ENCODE data around the gene CD163. TPM values are rescaled to one million over a fixed set of nuclear protein-coding genes. Genes with fewer than 3 reads are reported as not detected.
"Not testable (repeated sequence)": the region's sequence is repeated elsewhere in the genome, so short reads cannot be mapped to it uniquely, and the experiment has no call there.

Gene CD163
- total RNA-seq, 2 donors from 2014 or later: not detected

DNA sequence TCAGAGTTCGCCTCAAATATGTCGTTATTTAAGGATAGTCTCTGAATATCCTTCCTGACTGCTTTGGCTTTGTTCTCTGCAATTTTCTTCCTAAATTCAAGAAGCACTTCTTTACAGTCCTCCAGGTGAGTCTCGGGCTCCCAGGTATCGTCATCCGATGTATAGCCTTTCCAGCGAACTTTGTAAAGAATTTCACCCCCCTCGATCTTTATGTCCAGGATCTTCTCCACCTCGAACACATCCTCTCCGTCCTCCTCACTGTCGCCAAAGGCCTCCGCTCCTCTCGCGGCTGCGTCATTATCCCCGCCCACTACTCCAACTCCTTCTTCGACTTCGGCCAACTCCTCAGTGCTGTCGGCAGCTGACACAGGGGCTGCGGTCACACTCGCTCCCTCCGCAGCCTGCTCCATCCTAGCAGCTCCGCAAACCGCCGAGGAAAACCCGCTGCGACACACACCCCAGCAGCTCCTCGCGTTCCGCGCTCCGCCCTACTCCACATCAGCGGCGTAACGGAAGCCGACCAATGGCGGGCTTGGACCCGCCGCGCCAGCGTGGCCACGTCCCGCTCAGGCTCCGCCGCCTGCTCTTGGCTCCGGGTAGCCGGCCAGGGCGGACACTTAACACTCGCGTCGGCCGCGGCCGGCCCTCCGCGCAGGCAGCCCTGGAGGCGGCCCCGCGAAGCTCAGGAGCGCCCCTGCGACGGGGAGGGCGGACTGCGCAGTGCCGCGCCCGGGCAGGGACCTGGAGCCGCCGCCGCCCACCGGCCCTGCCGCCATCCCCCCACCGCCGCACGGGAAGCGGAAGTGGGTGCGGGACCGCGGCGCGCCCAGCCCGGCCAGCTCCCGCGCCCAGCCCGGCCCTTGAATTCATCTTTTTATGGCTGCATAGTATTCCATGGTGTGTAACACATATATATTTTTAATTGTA, 63.7 kb downstream of the CD163 start:
- Mint-ChIP-seq H3K27me3 (peaks cover 22 to 30% of the 10 kb centered on the region in 2 donors), H3K9me3 (no peaks in the 10 kb centered on the region), H3K4me1 (ENCODE audit: low read depth in 2 of 2) (peaks cover 4 to 5% of the 10 kb centered on the region in 2 donors), H3K36me3 (no peaks in the 10 kb centered on the region), H3K27ac (no peak overlapping the region), H3K4me3 (peak overlapping the region; percentile 69)
- DNase-seq (ENCODE audit: low spot score) (peak; percentile 63), ATAC-seq (peak; percentile 84 to 94)

DNA sequence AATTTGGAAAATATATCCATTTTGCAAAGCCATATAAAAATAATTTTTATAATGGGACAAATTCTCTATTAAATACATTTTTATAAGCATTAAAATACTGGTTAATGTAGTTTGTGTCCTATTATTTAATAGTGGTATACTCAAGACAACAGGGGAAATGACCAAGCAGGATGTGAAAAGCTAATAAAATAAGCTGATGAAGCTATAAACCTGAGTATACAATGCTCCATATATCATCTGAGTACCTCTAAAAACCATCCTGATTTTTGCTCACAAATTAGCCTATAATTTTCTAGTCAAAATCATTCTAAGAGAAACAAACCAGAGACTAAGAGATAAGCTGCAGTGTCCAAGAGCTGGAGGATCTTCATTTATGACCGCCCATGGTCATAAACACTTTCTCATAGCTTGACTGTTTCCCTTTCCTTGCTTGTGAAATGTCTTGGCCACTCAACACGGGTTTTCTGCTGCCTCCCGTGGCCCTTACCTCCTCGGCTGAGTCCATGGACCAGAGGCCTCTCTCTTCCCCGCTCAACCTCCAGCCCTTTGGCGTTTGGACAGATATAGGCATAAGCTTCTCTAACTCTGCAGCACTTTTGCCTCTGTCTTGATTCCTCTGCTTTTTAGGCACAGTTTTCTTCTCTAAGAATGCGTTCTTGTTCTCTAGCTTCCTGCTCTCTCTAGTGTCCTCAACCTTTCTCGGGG, 65.1 kb downstream of the CD163 start:
- DNase-seq (ENCODE audit: low spot score); H3K4me1 Mint-ChIP-seq (ENCODE audit: low read depth in 2 of 2); H3K4me3 Mint-ChIP-seq; H3K27ac Mint-ChIP-seq; H3K36me3 Mint-ChIP-seq; ATAC-seq; H3K9me3 Mint-ChIP-seq: not testable (repeated sequence)
- H3K27me3 Mint-ChIP-seq: peaks cover 22 to 30% of the 10 kb centered on the region in 2 donors

DNA sequence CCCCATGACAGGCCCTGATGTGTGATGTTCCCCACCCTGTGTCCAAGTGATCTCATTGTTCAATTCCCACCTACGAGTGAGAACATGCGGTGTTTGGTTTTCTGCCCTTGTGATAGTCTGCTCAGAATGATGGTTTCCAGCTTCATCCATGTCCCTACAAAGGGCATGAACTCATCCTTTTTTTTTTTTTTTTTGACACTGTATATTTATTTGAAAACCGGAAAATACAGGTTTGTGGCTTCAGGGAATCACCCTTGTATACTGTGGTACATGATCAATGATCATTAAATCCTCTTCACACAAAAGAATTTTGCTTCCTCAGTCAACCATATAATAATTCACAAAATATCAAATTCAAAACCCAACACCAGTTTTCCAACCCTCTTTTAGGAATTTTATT, 66.1 kb downstream of the CD163 start:
- H3K27ac Mint-ChIP-seq; H3K4me1 Mint-ChIP-seq (ENCODE audit: low read depth in 2 of 2); DNase-seq (ENCODE audit: low spot score); ATAC-seq; H3K4me3 Mint-ChIP-seq; H3K9me3 Mint-ChIP-seq; H3K36me3 Mint-ChIP-seq: not testable (repeated sequence)
- H3K27me3 Mint-ChIP-seq: peaks cover 22 to 30% of the 10 kb centered on the region in 2 donors

DNA sequence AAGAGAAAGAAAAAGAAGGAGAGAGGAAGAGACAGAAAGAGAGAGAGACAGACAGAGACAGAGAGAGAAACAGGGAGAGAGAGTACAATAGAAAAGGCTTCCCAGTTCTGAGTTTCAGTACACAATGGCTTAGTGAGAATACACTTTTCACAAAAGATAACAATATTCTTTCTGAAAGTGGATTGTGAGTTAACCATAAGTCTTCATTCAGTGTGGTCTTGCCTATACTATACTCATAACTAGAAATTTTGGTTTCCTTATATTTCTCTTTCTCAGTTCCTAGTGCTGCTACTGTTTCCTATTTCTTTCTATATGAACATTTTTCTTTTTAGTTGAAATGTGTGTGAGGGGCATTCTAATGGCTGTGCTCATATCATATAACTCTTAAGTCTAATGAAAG, 68.9 kb downstream of the CD163 start:
- H3K9me3 Mint-ChIP-seq: no peaks in the 10 kb centered on the region
- ATAC-seq (peak in 1 of 2 donors; percentile 36), DNase-seq (ENCODE audit: low spot score) (no peak)
- H3K4me1 Mint-ChIP-seq (ENCODE audit: low read depth in 2 of 2): peaks cover 2% of the 10 kb centered on the region in 2 donors
- H3K27ac Mint-ChIP-seq: no peak overlapping the region
- H3K27me3 Mint-ChIP-seq: peaks cover 17 to 24% of the 10 kb centered on the region in 2 donors
- no peaks in the 10 kb centered on the region for H3K36me3 Mint-ChIP-seq
- H3K4me3 Mint-ChIP-seq: no peak overlapping the region

DNA sequence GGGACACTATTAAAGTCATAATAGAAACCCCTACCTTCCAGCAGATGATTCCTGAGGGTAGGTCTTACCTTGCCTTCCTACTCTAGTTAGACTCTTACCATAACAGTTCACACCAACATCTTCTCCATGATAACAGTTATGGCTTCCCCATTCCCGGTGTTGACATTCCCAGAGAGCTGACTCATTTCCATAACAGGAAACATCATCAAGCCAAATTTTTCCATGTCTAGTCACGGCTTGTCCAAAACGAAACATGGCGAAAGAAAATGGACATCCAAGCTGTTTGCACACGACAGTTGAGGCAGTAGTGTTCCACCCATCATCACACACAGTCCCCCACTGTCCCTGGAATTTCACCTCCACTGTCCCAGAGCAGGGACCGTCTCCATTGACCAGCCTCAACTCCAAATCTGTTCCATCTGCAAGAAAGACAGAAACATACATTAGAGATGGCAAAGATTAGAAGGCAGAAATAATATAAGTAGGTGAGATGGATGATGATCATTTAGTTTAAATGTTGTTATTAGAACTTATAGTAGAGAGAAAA, 70.2 kb downstream of the CD163 start:
- Mint-ChIP-seq H3K4me1 (ENCODE audit: low read depth in 2 of 2) (no peaks in the 10 kb centered on the region), H3K9me3 (no peaks in the 10 kb centered on the region), H3K27me3 (peaks cover 13 to 22% of the 10 kb centered on the region in 2 donors), H3K27ac (no peak overlapping the region), H3K4me3 (no peak overlapping the region), H3K36me3 (no peaks in the 10 kb centered on the region)
- ATAC-seq: no peak
- no peak for DNase-seq (ENCODE audit: low spot score)

DNA sequence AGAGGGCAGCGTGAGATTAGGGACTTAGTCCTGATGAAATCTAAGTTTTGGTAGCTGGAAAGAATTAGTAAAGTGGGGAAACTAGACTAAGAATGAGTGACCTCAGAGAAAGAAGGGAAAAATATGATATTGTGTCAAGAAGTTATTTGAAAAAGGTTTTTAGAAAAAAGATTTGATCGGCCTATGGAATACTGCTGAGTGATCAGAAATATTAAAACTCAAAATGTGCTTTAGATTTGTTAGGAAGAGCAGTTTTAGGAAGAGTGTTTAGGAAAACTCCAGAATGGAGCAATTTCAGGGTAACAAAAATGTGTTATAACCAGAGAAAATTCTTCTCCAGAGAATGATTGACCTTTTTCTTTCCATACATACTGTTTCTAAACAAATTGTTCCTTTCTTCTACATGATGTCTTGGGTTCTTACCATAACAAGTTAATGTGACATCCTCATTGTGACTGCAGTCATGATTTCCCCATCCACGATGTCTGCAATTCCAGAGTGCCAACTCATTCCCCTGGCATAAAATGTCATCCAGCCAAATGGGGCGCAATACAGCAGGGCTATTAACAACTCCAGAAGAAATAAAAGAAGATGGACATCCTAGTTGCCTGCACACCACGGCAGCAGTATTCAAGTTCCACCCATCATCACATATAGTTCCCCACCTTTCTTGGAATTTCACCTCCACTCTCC, 71.4 kb downstream of the CD163 start:
- DNase-seq (ENCODE audit: low spot score): no peak
- no peak overlapping the region for H3K4me3 Mint-ChIP-seq
- H3K27me3 Mint-ChIP-seq: peaks cover 14 to 24% of the 10 kb centered on the region in 2 donors
- H3K36me3 Mint-ChIP-seq: no peaks in the 10 kb centered on the region
- no peak for ATAC-seq
- H3K4me1 Mint-ChIP-seq (ENCODE audit: low read depth in 2 of 2): no peaks in the 10 kb centered on the region
- H3K27ac Mint-ChIP-seq: no peak overlapping the region
- no peaks in the 10 kb centered on the region for H3K9me3 Mint-ChIP-seq

Other genes starting within 250 kb of the CD163 start
- not detected for gene ACSM4, start 199.7 kb downstream of the CD163 start, total RNA-seq
- gene CD163L1, start 59.6 kb downstream of the CD163 start, total RNA-seq: not detected
- gene APOBEC1, start 162.1 kb upstream of the CD163 start, total RNA-seq: not detected
- not detected for gene GDF3, start 192.0 kb upstream of the CD163 start, total RNA-seq
- not detected for gene DPPA3, start 207.7 kb upstream of the CD163 start, total RNA-seq
- not detected for gene CLEC4C, start 243.6 kb upstream of the CD163 start, total RNA-seq